H1 (cell line): ENCODE results near the gene LRRC61. TPM values are rescaled to one million over a fixed set of nuclear protein-coding genes. Genes with fewer than 3 reads are reported as not detected.

Experiments
- BCL11A ChIP-seq, 2 experiments: IDR thresholded peaks; one replicate each; pipeline ENCODE4 v1.6.1; 2011; ENCODE audit warnings: low read depth in 2 of 2, low read length in 2 of 2, mild to moderate bottlenecking in 2 of 2
- JUN ChIP-seq: IDR thresholded peaks from 2 replicates; pipeline ENCODE4 v1.6.1; 2011; ENCODE audit warnings: low read depth, mild to moderate bottlenecking, improper control_type of control experiment, low read length
- SIX5 ChIP-seq: IDR thresholded peaks from 2 replicates; pipeline ENCODE4 v1.6.1; 2011; ENCODE audit warnings: mild to moderate bottlenecking, low read depth, low read length
- SP2 ChIP-seq: IDR thresholded peaks from 2 replicates; pipeline ENCODE4 v1.6.1; 2012; ENCODE audit warnings: mild to moderate bottlenecking, low read length, inconsistent platforms
- SP4 ChIP-seq: IDR thresholded peaks from 2 replicates; pipeline ENCODE4 v1.6.1; 2012; ENCODE audit warnings: low read length, inconsistent platforms
- polyA plus RNA-seq, 7 experiments: library from polyadenylated mRNA; depleted of rRNA in 3 of 7; stranded (reverse) in 5 of 7; unstranded in 2 of 7; fragments of >200 nt in 5 of 7; fragments of 200-250 nt in 2 of 7; gene quantifications; 1 replicate in 5 of 7; 2 replicates in 1 of 7; 4 replicates in 1 of 7; pipeline versions ENCODE4 v1.2.1 to v1.2.3, GENCODE V29; 2011 to 2013; ENCODE audit warnings: missing spikeins in 2 of 7, mixed read lengths in 2 of 7
- total RNA-seq: library from RNA; stranded (reverse); fragmentation: NEBNext Ultra II Directional; extraction: Animal tissue kit (Norgen Biotek cat#: 25700); gene quantifications from 2 replicates; pipeline ENCODE4 v1.2.1, GENCODE V29; 2021
- TF ChIP-seq, protein P1 (sequence below): IDR thresholded peaks from 2 replicates; pipeline ENCODE4 v1.6.1; 2012; ENCODE audit warnings: low read length, inconsistent platforms

LRRC61 gene
- total and polyA plus RNA-seq, 2 of the 8 experiments (the other 6 are each of a cell fraction or from before 2014, with no cell fraction given): 0.73 to 44.8 TPM

DNA sequence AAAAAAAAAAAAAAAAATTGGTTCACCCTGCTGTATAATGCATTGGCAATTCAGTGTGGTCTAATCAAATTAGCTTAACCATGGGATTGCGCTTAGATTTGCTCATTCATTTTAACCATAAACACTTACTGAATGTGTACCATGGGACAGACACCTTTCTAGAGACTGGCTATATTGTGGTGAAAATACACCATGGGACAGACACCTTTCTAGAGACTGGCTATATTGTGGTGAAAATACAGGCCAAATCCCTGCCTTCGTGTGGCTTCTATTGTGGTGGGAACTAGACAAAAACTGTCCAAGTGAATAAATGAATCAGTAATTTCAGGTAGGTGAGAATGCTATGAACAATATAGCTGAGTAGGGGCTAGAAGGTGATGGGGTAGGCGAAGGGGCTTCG lies 35.3 kb downstream of the LRRC61 start (continued):
- TF ChIP-seq, protein P1, sequence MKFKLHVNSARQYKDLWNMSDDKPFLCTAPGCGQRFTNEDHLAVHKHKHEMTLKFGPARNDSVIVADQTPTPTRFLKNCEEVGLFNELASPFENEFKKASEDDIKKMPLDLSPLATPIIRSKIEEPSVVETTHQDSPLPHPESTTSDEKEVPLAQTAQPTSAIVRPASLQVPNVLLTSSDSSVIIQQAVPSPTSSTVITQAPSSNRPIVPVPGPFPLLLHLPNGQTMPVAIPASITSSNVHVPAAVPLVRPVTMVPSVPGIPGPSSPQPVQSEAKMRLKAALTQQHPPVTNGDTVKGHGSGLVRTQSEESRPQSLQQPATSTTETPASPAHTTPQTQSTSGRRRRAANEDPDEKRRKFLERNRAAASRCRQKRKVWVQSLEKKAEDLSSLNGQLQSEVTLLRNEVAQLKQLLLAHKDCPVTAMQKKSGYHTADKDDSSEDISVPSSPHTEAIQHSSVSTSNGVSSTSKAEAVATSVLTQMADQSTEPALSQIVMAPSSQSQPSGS: no peak
- TF ChIP-seq JUN: no peak
- no peak for TF ChIP-seq BCL11A (IDR thresholded peaks at IDR 0.05; ENCODE audit: low read depth in 2 of 2, low read length in 2 of 2)
- no peak for TF ChIP-seq SIX5
- TF ChIP-seq SP2: no peak
- no peak for TF ChIP-seq SP4
- TF ChIP-seq, all 59 proteins: peak for 0
